ENCODE measurements around the gene PIPOX.

The PIPOX gene

DNA sequence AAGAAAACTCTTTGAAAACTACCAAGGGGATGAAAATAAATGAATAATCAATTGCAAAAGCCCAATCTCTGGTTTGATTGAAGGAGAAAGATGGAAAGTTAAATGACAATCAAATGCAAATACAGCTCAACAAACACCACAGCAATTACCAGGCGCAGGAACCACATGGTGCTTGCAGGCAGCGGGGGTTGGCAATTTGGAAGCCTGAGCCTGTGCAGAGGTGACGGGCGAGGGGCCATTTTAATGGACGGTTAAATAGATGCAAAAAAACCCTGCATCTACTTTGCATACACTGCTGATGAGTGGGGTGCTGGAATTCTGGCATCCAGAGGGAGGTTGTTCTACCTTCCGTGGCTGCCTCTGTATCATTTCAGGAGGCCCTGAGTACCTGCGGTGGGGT, 32.4 kb upstream of the PIPOX start:
- H3K4me1 Mint-ChIP-seq: peaks cover 7% of the 10 kb centered on the region
- ATAC-seq: no peak
- H3K9me3 Mint-ChIP-seq: no peaks in the 10 kb centered on the region
- no peak overlapping the region for H3K27ac Mint-ChIP-seq
- H3K36me3 Mint-ChIP-seq: no peaks in the 10 kb centered on the region
- H3K27me3 Mint-ChIP-seq: peaks cover 62% of the 10 kb centered on the region
- H3K4me3 Mint-ChIP-seq: no peak overlapping the region

GRCh38 chr17:29012535-29012934, 30.4 kb upstream of the PIPOX start:
- no peak for ATAC-seq
- H3K36me3 Mint-ChIP-seq: no peaks in the 10 kb centered on the region
- H3K4me1 Mint-ChIP-seq: peaks cover 7% of the 10 kb centered on the region
- no peaks in the 10 kb centered on the region for H3K9me3 Mint-ChIP-seq
- H3K27me3 Mint-ChIP-seq: peaks cover 45% of the 10 kb centered on the region
- H3K27ac Mint-ChIP-seq: no peak overlapping the region
- no peak overlapping the region for H3K4me3 Mint-ChIP-seq

DNA sequence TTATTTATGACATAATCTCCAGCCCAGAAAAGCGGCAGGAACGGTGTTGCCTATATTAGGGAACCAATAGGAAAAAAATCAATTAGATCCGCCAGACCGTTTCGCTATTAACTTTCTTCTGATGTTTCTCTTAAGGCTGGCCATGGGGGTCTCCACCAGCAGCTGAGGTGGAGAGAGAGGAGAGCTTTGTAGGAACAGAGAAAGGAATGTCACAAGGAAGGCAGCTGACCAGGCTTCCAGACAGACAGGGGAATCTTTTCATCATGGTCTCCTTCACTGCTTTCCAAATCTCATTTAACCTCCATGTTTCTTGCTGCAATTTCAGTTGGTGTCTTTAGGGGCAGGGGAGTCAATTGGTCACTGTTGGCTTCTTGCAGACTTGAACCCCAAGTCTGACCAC, 28.2 kb upstream of the PIPOX start:
- Mint-ChIP-seq H3K27ac (no peak overlapping the region), H3K27me3 (peaks cover 44% of the 10 kb centered on the region), H3K4me3 (no peak overlapping the region), H3K36me3 (no peaks in the 10 kb centered on the region), H3K4me1 (peaks cover 19% of the 10 kb centered on the region), H3K9me3 (no peaks in the 10 kb centered on the region)
- no peak for ATAC-seq

- no peaks in the 10 kb centered on the region for H3K36me3 Mint-ChIP-seq
- no peak for ATAC-seq
- peaks cover 26% of the 10 kb centered on the region for H3K4me1 Mint-ChIP-seq
- no peak overlapping the region for H3K27ac Mint-ChIP-seq
- H3K4me3 Mint-ChIP-seq: no peak overlapping the region
- peaks cover 44% of the 10 kb centered on the region for H3K27me3 Mint-ChIP-seq
- H3K9me3 Mint-ChIP-seq: no peaks in the 10 kb centered on the region
These were observed 26.4 kb upstream of the PIPOX start for GRCh38 chr17:29016345-29017210.

GRCh38 chr17:29018788-29019474, 24.0 kb upstream of the PIPOX start:
- no peaks in the 10 kb centered on the region for H3K9me3 Mint-ChIP-seq
- peaks cover 49% of the 10 kb centered on the region for H3K27me3 Mint-ChIP-seq

DNA sequence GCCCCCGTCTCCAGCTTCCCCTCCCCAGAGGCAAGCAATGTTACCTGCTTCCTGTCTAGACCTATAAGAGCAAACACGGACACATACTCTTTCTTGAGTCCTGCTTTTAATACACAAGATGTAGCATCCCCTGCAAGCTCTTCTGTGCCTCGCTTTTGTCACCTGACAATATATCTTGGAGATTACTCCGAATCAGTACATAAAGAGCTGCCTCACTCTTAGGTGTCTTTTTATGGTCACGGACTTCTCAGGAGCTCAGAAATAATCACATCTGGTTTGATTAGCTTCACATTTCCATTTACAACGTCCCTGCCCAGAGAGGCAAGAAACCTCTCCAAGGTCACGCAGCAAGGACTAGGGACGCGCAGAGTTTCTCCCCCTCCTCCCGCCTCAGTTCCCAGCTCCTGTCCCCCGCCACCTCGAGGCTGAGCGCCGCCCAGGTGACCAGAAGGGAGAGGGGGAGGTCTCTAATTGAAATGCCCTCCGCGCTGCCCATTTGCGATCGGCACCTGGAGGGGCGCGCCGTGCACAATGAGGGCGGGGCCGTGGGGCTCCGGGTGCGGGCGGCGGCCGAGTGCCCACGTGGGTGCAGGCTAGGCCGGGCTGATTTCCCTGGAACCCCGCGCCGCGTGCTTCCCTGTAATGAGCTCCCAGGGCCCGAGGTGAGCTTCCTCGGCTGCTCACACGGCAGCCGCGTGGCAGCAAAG, 23.3 kb upstream of the PIPOX start:
- Mint-ChIP-seq H3K36me3 (no peaks in the 10 kb centered on the region), H3K9me3 (no peaks in the 10 kb centered on the region), H3K4me3 (peak overlapping the region; percentile 16), H3K4me1 (peaks cover 22% of the 10 kb centered on the region), H3K27me3 (peaks cover 56% of the 10 kb centered on the region), H3K27ac (peak overlapping the region; percentile 42)
- ATAC-seq: no peak

More at GRCh38 chr17:29018788-29019474, 24.0 kb upstream of the PIPOX start:
- H3K4me3 Mint-ChIP-seq: no peak overlapping the region
- no peak overlapping the region for H3K27ac Mint-ChIP-seq
- H3K36me3 Mint-ChIP-seq: no peaks in the 10 kb centered on the region
- H3K4me1 Mint-ChIP-seq: peaks cover 22% of the 10 kb centered on the region
- peak; percentile 18 for ATAC-seq

- no peak for ATAC-seq
- Mint-ChIP-seq H3K4me3 (no peak overlapping the region), H3K27me3 (peaks cover 66% of the 10 kb centered on the region)
These were observed 22.4 kb upstream of the PIPOX start for GRCh38 chr17:29020576-29020975.

GRCh38 chr17:29021226-29021625, 21.7 kb upstream of the PIPOX start:
- Mint-ChIP-seq H3K4me3 (no peak overlapping the region), H3K4me1 (peaks cover 22% of the 10 kb centered on the region), H3K27ac (no peak overlapping the region), H3K9me3 (no peaks in the 10 kb centered on the region), H3K36me3 (no peaks in the 10 kb centered on the region), H3K27me3 (peaks cover 72% of the 10 kb centered on the region)
- no peak for ATAC-seq

More at GRCh38 chr17:29020576-29020975, 22.4 kb upstream of the PIPOX start:
- Mint-ChIP-seq H3K36me3 (no peaks in the 10 kb centered on the region), H3K27ac (no peak overlapping the region), H3K9me3 (no peaks in the 10 kb centered on the region), H3K4me1 (peaks cover 22% of the 10 kb centered on the region)

DNA sequence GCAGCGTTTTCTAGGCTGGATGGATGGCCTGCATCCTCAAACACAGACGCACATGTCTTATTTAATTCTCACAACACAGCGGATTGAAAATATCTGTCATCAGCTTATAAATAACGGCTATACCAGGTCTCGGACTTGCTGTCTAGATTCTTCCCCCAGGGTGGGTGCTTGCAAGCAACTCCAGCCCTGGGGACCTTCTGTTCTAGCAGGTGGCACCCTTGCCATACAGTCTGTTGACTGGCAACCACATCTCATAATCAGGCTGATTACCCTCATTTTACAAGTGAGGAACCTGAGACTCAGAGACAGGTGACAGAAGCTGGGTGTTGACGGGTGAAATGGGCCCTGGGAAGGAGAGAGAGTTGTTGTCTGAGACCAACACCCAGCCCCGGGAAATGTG, 20.9 kb upstream of the PIPOX start:
- H3K9me3 Mint-ChIP-seq: no peaks in the 10 kb centered on the region
- no peaks in the 10 kb centered on the region for H3K36me3 Mint-ChIP-seq
- H3K27ac Mint-ChIP-seq: no peak overlapping the region
- H3K4me3 Mint-ChIP-seq: no peak overlapping the region
- peaks cover 79% of the 10 kb centered on the region for H3K27me3 Mint-ChIP-seq
- H3K4me1 Mint-ChIP-seq: peaks cover 22% of the 10 kb centered on the region
- no peak for ATAC-seq

- H3K9me3 Mint-ChIP-seq: no peaks in the 10 kb centered on the region
- peaks cover 12% of the 10 kb centered on the region for H3K4me1 Mint-ChIP-seq
- H3K27ac Mint-ChIP-seq: no peak overlapping the region
These were observed 18.5 kb upstream of the PIPOX start for GRCh38 chr17:29024316-29024952.

GRCh38 chr17:29031488-29031887, 11.5 kb upstream of the PIPOX start:
- peaks cover 10% of the 10 kb centered on the region for H3K9me3 Mint-ChIP-seq
- H3K27ac Mint-ChIP-seq: no peak overlapping the region
- ATAC-seq: no peak
- H3K27me3 Mint-ChIP-seq: peaks cover 75% of the 10 kb centered on the region
- H3K36me3 Mint-ChIP-seq: peaks cover 10% of the 10 kb centered on the region
- H3K4me1 Mint-ChIP-seq: no peaks in the 10 kb centered on the region
- H3K4me3 Mint-ChIP-seq: no peak overlapping the region

More at GRCh38 chr17:29024316-29024952, 18.5 kb upstream of the PIPOX start:
- H3K27me3 Mint-ChIP-seq: peaks cover 76% of the 10 kb centered on the region
- no peak for ATAC-seq
- H3K4me3 Mint-ChIP-seq: no peak overlapping the region
- H3K36me3 Mint-ChIP-seq: no peaks in the 10 kb centered on the region

GRCh38 chr17:29032013-29032856, 10.7 kb upstream of the PIPOX start:
- no peak for ATAC-seq
- H3K9me3 Mint-ChIP-seq: peaks cover 10% of the 10 kb centered on the region
- H3K4me3 Mint-ChIP-seq: no peak overlapping the region
- no peak overlapping the region for H3K27ac Mint-ChIP-seq
- peaks cover 67% of the 10 kb centered on the region for H3K27me3 Mint-ChIP-seq
- H3K4me1 Mint-ChIP-seq: no peaks in the 10 kb centered on the region
- H3K36me3 Mint-ChIP-seq: peaks cover 10% of the 10 kb centered on the region

DNA sequence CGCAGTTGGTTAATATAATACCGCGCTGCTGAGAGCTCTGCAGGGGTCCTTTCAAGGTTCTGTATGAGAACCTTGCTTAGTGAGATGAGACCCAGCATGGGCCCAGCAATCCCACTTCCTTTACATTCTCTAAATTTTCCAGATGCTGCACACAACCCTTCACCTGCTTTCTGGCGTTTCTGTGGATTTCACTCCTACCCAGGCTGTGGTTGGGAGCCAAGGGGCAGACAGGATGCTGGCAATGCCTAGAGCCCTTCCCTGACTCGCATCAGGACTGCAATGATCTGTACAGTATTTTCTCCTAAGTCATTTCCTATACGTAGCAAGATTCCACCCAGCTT, 10.1 kb upstream of the PIPOX start:
- peaks cover 61% of the 10 kb centered on the region for H3K27me3 Mint-ChIP-seq
- H3K27ac Mint-ChIP-seq: no peak overlapping the region
- H3K4me1 Mint-ChIP-seq: no peaks in the 10 kb centered on the region
- no peak for ATAC-seq
- peaks cover 10% of the 10 kb centered on the region for H3K9me3 Mint-ChIP-seq
- H3K36me3 Mint-ChIP-seq: peaks cover 10% of the 10 kb centered on the region
- no peak overlapping the region for H3K4me3 Mint-ChIP-seq

- no peak overlapping the region for H3K27ac Mint-ChIP-seq
These were observed 8.4 kb upstream of the PIPOX start for GRCh38 chr17:29034510-29034909.

More at GRCh38 chr17:29034510-29034909, 8.4 kb upstream of the PIPOX start:
- Mint-ChIP-seq H3K36me3 (peaks cover 10% of the 10 kb centered on the region), H3K4me1 (no peaks in the 10 kb centered on the region), H3K4me3 (no peak overlapping the region), H3K27me3 (peaks cover 54% of the 10 kb centered on the region), H3K9me3 (peaks cover 10% of the 10 kb centered on the region)
- no peak for ATAC-seq
